IPS-20b (cell line): ENCODE data around the gene A4GALT.

ENCODE experiments used
- H3K27ac ChIP-seq: one replicate; pipeline ENCODE4 v1.5.1; 2013; ENCODE audit warnings: low read length
- H3K27me3 ChIP-seq: 2 replicates; pipeline ENCODE4 v1.6.1; 2013; ENCODE audit warnings: mild to moderate bottlenecking, low read length, inconsistent platforms; ENCODE audit not compliant: insufficient read depth
- H3K36me3 ChIP-seq: 2 replicates; pipeline ENCODE4 v1.6.1; 2013; ENCODE audit warnings: low read depth, mild to moderate bottlenecking, inconsistent platforms, low read length, moderate library complexity; ENCODE audit not compliant: insufficient read depth
- H3K4me1 ChIP-seq: 2 replicates; pipeline ENCODE4 v1.6.1; 2013; ENCODE audit warnings: mild to moderate bottlenecking, control low read depth, inconsistent platforms, low read length, moderate library complexity; ENCODE audit not compliant: insufficient read depth
- H3K4me3 ChIP-seq: 2 replicates; pipeline ENCODE4 v1.5.1; 2013; ENCODE audit warnings: mild to moderate bottlenecking, low read length, inconsistent platforms
- H3K9ac ChIP-seq: 2 replicates; pipeline ENCODE4 v1.6.1; 2013; ENCODE audit warnings: low read depth, mild to moderate bottlenecking, inconsistent platforms, low read length, moderate library complexity
- H3K9me3 ChIP-seq: 2 replicates; pipeline ENCODE4 v1.6.1; 2013; ENCODE audit warnings: mild to moderate bottlenecking, low read depth, low read length, inconsistent platforms; ENCODE audit not compliant: insufficient read depth

A4GALT gene

DNA sequence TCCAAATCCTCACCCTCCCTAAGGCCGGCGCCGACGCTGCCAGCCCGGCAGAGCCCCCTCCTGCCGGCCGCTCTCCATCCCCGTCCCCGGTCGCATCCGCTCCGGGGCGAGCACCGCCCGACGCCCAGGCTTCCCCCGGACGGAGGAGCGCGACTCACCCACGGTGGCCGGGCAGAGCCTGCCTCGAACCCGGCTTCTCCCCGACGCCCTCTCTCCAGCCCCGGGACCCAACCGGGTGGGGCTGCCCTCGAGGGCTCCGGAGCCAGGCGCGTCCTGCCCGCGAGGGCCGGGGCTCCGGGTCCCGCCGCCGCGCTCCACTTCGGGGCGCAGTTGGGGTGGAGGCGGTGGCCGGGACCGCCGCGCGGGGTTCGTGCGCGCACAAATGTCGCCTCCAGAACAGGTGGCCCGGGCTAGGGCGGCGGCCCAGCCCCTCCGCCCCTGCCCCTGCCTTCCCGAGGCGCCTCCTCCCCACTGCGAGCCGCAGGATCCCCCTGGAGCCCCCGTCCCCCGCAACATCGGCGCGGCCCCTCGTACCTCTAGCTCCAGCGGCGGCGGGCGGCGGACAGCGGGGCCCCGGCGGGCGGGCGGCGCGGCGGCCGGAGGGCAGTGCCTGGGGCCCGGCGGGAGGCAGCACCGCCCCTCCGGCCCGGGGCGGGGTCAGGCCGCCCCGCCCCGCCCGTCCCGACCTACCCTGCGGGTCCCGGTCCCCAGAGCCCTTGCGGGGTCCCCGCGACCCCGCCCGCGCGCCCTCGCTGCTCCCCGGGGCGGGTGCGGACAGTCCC is at the start of gene A4GALT:
Gene A4GALT (minus strand): TSS at position 608 of the 782 bp plus-strand sequence. CDS start 26,919 bp downstream, outside the sequence.
- Histone ChIP-seq H3K4me3 (peak within 1 kb of the TSS; percentile 79), H3K4me1 (peaks cover 8% of the 10 kb centered on the region), H3K27me3 (peaks cover 52% of the 10 kb centered on the region), H3K36me3 (no peaks in the 10 kb centered on the region), H3K27ac (no peak within 1 kb of the TSS), H3K9me3 (no peaks in the 10 kb centered on the region), H3K9ac (peak within 1 kb of the TSS; percentile 41)

- Histone ChIP-seq H3K4me1 (no peaks in the 10 kb centered on the region), H3K4me3 (no peak overlapping the region), H3K9me3 (no peaks in the 10 kb centered on the region), H3K9ac (no peak overlapping the region), H3K36me3 (no peaks in the 10 kb centered on the region), H3K27ac (no peak overlapping the region), H3K27me3 (no peaks in the 10 kb centered on the region)
Measured at GRCh38 chr22:42770448-42770726, 49.7 kb upstream of the A4GALT start.

- H3K27me3 ChIP-seq, result no peaks in the 10 kb centered on the region
- H3K4me3 ChIP-seq, result no peak overlapping the region
- H3K9me3 ChIP-seq, result no peaks in the 10 kb centered on the region
- H3K9ac ChIP-seq, result no peak overlapping the region
- H3K4me1 ChIP-seq, result no peaks in the 10 kb centered on the region
- H3K27ac ChIP-seq, result no peak overlapping the region
- H3K36me3 ChIP-seq, result no peaks in the 10 kb centered on the region
Measured at GRCh38 chr22:42769574-42770447, 49.1 kb upstream of the A4GALT start.

DNA sequence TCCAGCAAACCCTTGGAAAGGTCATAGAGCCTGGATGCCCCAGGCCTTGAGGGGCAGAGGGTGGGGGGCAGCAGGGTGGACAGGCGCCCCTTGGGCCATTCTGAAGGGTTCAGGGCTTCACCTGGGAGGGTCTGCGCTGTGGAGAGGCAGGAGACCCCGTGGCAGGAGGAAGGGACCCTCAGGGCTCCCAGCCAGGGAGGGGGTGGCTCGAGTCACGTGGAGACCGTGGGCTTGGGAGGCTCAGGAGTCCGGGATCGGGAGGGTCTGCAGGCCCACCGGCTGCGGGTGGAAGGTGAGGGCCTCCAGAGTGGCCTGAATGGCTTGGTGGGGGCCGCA is 48.5 kb upstream of the A4GALT start:
- Histone ChIP-seq H3K4me3 (no peak overlapping the region), H3K4me1 (no peaks in the 10 kb centered on the region), H3K27ac (no peak overlapping the region), H3K27me3 (no peaks in the 10 kb centered on the region), H3K9me3 (no peaks in the 10 kb centered on the region), H3K9ac (no peak overlapping the region), H3K36me3 (no peaks in the 10 kb centered on the region)

DNA sequence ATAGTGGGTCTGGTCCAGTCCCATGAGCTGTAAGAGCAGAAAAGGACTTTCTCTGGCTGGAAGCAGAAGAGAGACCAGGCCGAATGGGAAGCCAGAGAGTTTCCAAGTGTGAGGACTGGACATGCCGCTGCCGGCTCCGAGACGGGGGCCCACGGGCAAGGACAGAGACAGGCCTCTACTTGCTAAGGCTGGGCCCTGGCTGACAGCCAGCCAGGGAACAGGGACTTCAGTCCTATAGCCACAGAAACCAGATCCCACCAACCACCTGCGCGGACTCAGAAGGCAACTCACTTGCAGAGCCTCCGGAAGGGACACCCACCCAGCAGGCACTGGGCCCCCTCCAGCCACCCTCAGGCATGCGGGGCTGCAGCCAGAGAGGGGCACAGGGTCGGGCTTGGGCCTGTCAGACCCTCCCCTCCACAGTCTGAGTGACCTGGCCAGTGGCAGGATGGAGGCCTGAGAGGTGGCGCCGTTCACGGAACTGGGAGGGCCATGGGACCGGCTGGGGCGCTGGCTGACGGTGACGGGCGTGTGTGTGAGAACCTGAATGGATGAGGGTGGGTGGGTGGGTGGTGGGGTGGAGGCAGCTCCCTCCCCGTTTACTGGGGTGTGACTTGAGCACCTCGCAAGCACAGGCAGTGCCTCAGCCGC is 47.8 kb upstream of the A4GALT start:
- H3K9me3 ChIP-seq, result no peaks in the 10 kb centered on the region
- H3K27ac ChIP-seq, result no peak overlapping the region
- no peaks in the 10 kb centered on the region for H3K27me3 ChIP-seq
- H3K4me1 ChIP-seq, result no peaks in the 10 kb centered on the region
- no peak overlapping the region for H3K4me3 ChIP-seq
- no peaks in the 10 kb centered on the region for H3K36me3 ChIP-seq
- no peak overlapping the region for H3K9ac ChIP-seq

GRCh38 chr22:42766860-42767259 is 46.2 kb upstream of the A4GALT start:
- no peak overlapping the region for H3K9ac ChIP-seq
- no peaks in the 10 kb centered on the region for H3K9me3 ChIP-seq
- H3K27me3 ChIP-seq, result no peaks in the 10 kb centered on the region
- H3K4me1 ChIP-seq, result no peaks in the 10 kb centered on the region
- no peak overlapping the region for H3K4me3 ChIP-seq
- no peaks in the 10 kb centered on the region for H3K36me3 ChIP-seq
- no peak overlapping the region for H3K27ac ChIP-seq

DNA sequence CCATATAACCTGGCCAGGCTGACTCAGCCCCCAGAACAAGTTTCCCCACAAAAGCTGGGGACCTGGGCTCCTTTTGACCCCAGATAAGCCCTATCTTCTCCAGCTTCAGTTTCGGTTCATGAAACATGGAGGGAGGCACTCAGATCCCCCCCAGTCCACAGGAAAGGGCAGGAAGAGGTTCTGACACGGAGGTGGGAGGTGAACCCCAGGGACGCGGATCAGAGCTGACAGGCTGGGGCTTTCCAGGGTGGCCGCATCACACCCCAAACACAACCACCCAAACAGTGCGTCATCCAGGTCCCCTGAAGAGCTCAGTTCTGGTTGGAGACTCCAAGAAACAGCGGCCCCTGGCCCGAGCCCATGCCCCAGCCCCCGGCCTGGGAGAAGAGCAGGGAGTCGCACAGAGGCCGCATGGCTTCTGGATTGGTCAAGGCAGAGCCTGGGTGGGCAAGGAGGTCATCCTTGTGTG is 44.3 kb upstream of the A4GALT start:
- Histone ChIP-seq H3K9ac (no peak overlapping the region), H3K4me3 (no peak overlapping the region), H3K9me3 (no peaks in the 10 kb centered on the region)

DNA sequence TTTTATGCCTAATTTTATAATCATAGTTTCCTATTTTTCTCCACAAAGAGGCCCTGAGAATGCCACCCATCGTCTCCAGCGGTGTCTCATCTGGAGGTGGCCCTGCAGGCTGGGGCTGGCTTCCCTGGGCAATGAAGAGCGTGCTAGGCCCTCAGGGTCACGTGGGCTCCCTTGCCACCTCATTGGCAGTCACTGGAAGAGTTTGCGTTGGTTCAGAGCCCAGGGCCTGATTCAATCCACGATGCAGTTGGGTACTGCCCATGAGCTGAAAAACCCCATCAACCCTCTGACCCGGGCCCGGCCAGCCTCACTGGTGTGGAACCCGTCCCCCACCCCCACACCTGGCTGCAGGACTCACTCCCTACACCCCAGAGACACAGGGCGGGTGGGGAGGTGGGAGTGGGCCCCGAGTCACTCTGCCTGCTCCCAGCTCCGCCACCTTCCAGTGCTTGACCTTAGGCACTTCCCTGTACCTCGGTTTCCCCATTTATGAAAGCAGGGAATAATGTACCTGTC is 43.4 kb upstream of the A4GALT start:
- Histone ChIP-seq H3K27ac (no peak overlapping the region), H3K9ac (no peak overlapping the region), H3K27me3 (no peaks in the 10 kb centered on the region), H3K9me3 (no peaks in the 10 kb centered on the region), H3K36me3 (no peaks in the 10 kb centered on the region), H3K4me3 (no peak overlapping the region), H3K4me1 (no peaks in the 10 kb centered on the region)

More for the DNA sequence above, 44.3 kb upstream of the A4GALT start:
- H3K27ac ChIP-seq, result no peak overlapping the region
- no peaks in the 10 kb centered on the region for H3K27me3 ChIP-seq
- no peaks in the 10 kb centered on the region for H3K4me1 ChIP-seq
- no peaks in the 10 kb centered on the region for H3K36me3 ChIP-seq

GRCh38 chr22:42760806-42761565 is 40.3 kb upstream of the A4GALT start:
- H3K27ac ChIP-seq, result no peak overlapping the region
- no peak overlapping the region for H3K9ac ChIP-seq
- no peaks in the 10 kb centered on the region for H3K9me3 ChIP-seq
- H3K4me1 ChIP-seq, result no peaks in the 10 kb centered on the region; the same call in 1 of the 2 replicates
- no peak overlapping the region for H3K4me3 ChIP-seq
- H3K36me3 ChIP-seq, result no peaks in the 10 kb centered on the region
- no peaks in the 10 kb centered on the region; the same call in 1 of the 2 replicates for H3K27me3 ChIP-seq

- Histone ChIP-seq H3K27me3 (no peaks in the 10 kb centered on the region; the same call in 1 of the 2 replicates), H3K4me1 (no peaks in the 10 kb centered on the region; the same call in 1 of the 2 replicates), H3K4me3 (no peak overlapping the region), H3K36me3 (no peaks in the 10 kb centered on the region), H3K27ac (no peak overlapping the region), H3K9ac (no peak overlapping the region), H3K9me3 (no peaks in the 10 kb centered on the region)
Measured at GRCh38 chr22:42758931-42759629, 38.4 kb upstream of the A4GALT start.
